ENCODE measurements around the gene CDC37. TPM values are rescaled to one million over a fixed set of nuclear protein-coding genes. Genes with fewer than 3 reads are reported as not detected.

CDC37 gene
- 143 and 148 TPM in 2 replicates for total RNA-seq
- long read RNA-seq, transcript CDC37-201 (8 exons, 1,608 nt) = major isoform, 290 of 350 reads
- long read RNA-seq, transcript CDC37-209 (7 exons, 1,377 nt) = minor isoform, 40 of 350 reads
- long read RNA-seq, partial matches to known transcripts = 9 of 350 reads
- long read RNA-seq, other reads (novel, unspliced or antisense) = 11 of 350 reads

DNA sequence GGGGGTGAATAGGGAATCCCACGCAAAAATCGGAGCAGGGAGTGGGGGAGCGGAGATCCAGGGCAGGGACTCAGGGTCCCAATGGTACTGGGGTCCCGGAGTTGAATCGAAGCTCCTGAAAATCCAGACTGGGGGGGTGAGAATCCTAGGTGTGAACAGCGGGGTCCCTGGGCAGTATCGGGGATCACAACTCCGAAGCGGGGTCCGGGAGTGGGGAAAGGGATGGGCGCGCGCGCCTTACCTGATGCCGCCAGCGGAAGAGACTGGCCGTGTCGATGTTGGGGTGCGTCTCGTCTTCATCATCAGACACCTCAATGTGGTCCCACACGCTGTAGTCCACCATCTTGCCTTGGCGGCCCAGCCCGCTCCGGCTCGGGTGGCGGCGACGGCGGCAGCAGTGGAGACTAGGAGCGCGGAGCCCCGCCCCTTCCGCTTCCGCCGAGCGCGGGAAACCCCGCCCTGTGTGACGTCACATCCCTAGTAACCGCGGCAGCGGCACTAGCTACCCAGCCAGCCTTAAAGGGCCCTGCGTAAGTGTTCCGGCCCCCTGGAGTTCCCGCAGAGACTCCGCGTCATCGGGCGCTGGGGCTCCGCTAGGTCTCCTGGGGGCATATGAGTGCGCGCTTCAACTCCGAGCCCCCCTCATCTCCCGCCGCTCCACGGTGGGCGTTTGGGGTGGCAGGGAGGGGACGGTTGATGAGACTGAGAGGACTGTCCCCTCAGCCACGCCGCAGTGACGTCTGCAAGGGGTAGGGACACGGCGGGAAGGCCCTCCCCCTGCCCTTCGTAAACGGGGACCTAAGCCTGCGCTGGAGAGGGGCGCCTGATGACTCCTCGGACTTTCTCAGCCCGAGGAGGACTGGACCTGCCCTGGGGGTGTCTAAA is at the start of gene CDC37:
Gene CDC37 (minus strand): TSS at position 406 of the 885 bp plus-strand sequence. CDS start 63 bp downstream, at position 343.
- Mint-ChIP-seq H3K27ac (ENCODE audit: unreplicated experiment) (peak within 1 kb of the TSS; percentile 93), H3K36me3 (ENCODE audit: unreplicated experiment) (peaks cover 2% of the 10 kb centered on the region), H3K27me3 (ENCODE audit: unreplicated experiment) (peaks cover 5% of the 10 kb centered on the region), H3K4me3 (ENCODE audit: unreplicated experiment) (peak within 1 kb of the TSS; percentile 92), H3K4me1 (ENCODE audit: unreplicated experiment) (peaks cover 29% of the 10 kb centered on the region), H3K9me3 (ENCODE audit: unreplicated experiment) (no peaks in the 10 kb centered on the region)
- TF ChIP-seq, protein P1, sequence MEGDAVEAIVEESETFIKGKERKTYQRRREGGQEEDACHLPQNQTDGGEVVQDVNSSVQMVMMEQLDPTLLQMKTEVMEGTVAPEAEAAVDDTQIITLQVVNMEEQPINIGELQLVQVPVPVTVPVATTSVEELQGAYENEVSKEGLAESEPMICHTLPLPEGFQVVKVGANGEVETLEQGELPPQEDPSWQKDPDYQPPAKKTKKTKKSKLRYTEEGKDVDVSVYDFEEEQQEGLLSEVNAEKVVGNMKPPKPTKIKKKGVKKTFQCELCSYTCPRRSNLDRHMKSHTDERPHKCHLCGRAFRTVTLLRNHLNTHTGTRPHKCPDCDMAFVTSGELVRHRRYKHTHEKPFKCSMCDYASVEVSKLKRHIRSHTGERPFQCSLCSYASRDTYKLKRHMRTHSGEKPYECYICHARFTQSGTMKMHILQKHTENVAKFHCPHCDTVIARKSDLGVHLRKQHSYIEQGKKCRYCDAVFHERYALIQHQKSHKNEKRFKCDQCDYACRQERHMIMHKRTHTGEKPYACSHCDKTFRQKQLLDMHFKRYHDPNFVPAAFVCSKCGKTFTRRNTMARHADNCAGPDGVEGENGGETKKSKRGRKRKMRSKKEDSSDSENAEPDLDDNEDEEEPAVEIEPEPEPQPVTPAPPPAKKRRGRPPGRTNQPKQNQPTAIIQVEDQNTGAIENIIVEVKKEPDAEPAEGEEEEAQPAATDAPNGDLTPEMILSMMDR (IDR thresholded peaks at IDR 0.05) = no peak
- DNase-seq (ENCODE audit: extremely low spot score, unreplicated experiment) = peak; percentile 99

DNA sequence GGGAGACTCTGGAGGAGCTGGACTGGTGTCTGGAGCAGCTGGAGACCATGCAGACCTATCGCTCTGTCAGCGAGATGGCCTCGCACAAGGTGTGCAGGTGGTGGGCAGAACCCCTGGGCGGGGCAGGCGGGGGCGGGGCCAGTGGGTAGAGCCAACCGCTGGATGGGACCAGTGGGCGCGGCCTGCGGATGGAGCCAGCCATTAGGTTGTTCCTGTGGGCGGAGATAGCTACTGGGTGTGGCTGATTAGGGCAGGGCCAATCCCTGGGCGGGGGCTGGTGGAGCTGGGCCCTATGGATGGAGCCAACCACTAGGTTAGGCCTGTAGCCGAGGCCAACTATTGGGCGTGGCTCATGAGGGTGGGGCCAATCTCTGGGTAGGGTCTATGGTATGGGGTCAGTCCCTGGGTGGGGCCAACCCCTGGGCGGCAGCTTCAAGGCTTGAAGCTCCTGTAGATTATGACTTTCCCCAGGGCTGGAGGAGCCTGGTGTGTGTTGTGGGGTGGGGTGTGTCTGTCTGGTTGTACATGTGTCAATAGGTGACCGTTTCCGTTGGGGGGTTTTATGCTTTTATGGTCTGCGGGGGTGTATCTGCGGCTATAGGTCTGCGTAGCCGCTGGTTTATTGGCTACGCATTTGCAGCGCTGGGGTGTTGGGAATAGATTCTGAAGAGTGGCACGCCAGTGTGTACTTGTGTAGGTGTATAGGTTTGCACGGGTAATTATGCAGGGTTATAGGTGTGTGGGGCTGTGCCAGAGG is 47.7 kb upstream of the CDC37 start:
- Mint-ChIP-seq H3K4me3 (ENCODE audit: unreplicated experiment) (no peak overlapping the region), H3K27me3 (ENCODE audit: unreplicated experiment) (no peaks in the 10 kb centered on the region), H3K9me3 (ENCODE audit: unreplicated experiment) (no peaks in the 10 kb centered on the region), H3K27ac (ENCODE audit: unreplicated experiment) (no peak overlapping the region), H3K36me3 (ENCODE audit: unreplicated experiment) (peaks cover 5% of the 10 kb centered on the region), H3K4me1 (ENCODE audit: unreplicated experiment) (no peaks in the 10 kb centered on the region)
- no peak for DNase-seq (ENCODE audit: extremely low spot score, unreplicated experiment)
- TF ChIP-seq, protein P1 (IDR thresholded peaks at IDR 0.05) = no peak

DNA sequence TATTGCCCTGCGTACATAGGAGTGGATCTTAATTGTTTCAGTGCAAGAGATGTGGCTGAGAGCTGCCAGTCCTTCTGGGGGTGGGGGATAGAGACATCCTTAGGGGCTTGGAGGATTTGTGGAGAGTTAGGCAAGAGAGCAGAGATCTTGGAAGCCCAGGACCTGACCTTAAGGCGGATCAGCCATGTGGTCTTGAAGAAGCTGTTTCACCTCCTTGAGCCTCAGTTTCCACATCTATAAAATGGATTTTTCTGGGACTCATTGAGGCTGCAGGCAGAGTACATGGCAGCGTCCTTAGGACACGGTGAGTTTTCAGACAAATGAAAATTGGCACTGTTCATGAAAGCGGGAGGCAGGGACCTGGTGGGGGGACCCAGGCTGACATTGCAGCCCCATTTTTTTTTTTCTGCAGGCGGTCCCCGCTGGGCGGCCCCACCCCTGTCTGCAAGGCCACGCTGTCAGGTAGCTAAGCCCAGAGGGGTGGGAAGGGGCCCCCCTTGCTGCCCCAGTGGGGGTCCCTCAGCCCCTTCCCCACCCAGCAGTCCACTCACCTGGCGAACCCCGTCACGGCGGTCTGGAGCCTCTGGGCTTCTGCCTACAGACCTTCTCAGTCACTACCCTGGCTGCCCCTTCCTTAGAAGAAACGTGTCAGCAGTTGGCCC is 47.0 kb upstream of the CDC37 start:
- Mint-ChIP-seq H3K4me3 (ENCODE audit: unreplicated experiment) (no peak overlapping the region), H3K27ac (ENCODE audit: unreplicated experiment) (no peak overlapping the region), H3K9me3 (ENCODE audit: unreplicated experiment) (no peaks in the 10 kb centered on the region), H3K27me3 (ENCODE audit: unreplicated experiment) (no peaks in the 10 kb centered on the region), H3K4me1 (ENCODE audit: unreplicated experiment) (no peaks in the 10 kb centered on the region), H3K36me3 (ENCODE audit: unreplicated experiment) (peaks cover 5% of the 10 kb centered on the region)
- DNase-seq (ENCODE audit: extremely low spot score, unreplicated experiment) = no peak
- TF ChIP-seq, protein P1 (IDR thresholded peaks at IDR 0.05) = no peak

DNA sequence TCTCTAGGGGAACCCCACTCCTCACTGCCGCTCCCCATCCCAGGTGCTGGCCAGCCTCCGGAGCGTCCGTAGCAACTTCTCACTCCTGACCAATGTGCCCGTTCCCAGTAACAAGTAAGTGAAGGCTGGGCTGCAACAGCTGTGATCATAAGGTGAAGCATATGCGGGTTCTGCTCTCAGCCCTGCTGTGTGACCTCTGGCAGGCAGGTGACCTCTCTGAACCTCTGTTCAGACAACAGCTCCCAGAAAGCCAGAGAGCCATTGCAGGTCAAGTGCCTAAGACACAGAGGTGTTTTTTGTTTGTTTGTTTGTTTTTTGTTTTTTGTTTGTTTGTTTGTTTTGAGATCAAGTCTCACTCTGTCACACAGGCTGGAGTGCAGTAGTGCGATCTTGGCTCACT is 45.7 kb upstream of the CDC37 start:
- no peak overlapping the region for H3K27ac Mint-ChIP-seq (ENCODE audit: unreplicated experiment)
- no peaks in the 10 kb centered on the region for H3K4me1 Mint-ChIP-seq (ENCODE audit: unreplicated experiment)
- no peaks in the 10 kb centered on the region for H3K27me3 Mint-ChIP-seq (ENCODE audit: unreplicated experiment)
- DNase-seq (ENCODE audit: extremely low spot score, unreplicated experiment) = no peak
- H3K36me3 Mint-ChIP-seq (ENCODE audit: unreplicated experiment) = peaks cover 5% of the 10 kb centered on the region
- H3K4me3 Mint-ChIP-seq (ENCODE audit: unreplicated experiment) = no peak overlapping the region
- no peaks in the 10 kb centered on the region for H3K9me3 Mint-ChIP-seq (ENCODE audit: unreplicated experiment)
- TF ChIP-seq, protein P1 (IDR thresholded peaks at IDR 0.05) = no peak
